COLO668 (cell line): ENCODE results near the gene TAAR1.
"Not testable (repeated sequence)": the region's sequence is repeated elsewhere in the genome, so short reads cannot be mapped to it uniquely, and the experiment has no call there.

Experiments used
- DNase-seq: peaks from one replicate; lab custom pipeline; 2025; ENCODE audit not compliant: unreplicated experiment; lab: John Stamatoyannopoulos, UW

TAAR1 gene, protein sequence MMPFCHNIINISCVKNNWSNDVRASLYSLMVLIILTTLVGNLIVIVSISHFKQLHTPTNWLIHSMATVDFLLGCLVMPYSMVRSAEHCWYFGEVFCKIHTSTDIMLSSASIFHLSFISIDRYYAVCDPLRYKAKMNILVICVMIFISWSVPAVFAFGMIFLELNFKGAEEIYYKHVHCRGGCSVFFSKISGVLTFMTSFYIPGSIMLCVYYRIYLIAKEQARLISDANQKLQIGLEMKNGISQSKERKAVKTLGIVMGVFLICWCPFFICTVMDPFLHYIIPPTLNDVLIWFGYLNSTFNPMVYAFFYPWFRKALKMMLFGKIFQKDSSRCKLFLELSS

DNA sequence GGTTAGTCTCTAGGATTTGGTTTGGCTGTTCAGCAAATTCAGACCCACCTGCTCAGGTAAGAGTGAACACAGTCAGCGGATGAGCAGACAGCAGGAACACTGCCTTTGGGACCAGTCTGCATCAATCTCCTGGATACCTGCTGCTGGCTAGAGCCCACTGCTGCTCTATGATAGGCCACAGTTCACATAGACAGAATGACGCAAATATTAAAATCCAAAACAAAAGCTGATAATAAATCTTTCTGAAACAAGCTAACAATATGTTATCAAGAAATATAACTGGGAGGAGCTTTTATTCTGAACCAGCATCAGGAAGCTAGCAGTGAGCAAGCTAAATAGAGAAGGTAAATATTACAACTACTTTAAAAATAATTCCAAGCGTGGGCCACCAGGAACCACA is at the start of gene TAAR1:
Gene TAAR1 (minus strand): TSS at position 101 of the 400 bp plus-strand sequence. CDS start 13,179 bp downstream, outside the sequence.
- no peak for DNase-seq

GRCh38 chr6:132708771-132709170 is 49.8 kb upstream of the TAAR1 start:
- DNase-seq: no peak

DNA sequence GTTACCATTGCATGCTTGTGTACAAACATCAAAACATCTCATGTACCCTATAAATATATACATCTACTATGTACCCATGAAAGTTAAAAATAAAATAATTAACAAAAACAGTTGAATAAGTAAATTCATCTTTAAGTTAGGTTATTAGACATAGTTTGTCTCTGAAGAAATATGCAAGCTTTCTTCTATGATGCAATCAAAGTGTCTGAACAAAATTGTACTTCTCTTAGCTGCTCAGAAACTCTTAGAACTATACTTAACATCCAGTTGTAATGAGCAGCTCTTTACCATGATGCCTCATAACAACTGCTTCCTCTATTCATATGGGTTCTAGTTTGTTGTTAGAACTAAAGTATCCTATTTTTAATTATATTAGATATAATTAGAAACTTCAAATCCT is 49.0 kb upstream of the TAAR1 start:
- no peak for DNase-seq

DNA sequence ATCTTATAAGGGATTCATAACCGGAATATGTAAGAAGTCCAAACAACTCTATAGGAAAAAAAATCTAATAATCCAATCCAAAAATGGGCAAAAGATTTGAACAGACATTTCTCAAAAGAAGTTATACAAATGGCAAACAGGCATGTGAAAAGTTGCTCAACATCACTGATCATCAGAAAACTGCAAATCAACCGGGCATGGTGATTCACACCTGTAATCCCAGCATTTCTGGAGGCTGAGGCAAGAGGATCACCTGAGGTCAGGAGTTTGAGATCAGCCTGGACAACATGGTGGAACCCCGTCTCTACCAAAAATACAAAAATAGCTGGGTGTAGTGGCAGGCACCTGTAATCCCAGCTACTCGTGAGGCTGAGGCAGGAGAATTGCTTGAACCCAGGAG is 47.8 kb upstream of the TAAR1 start:
- DNase-seq: not testable (repeated sequence)

GRCh38 chr6:132703936-132704335 is 45.0 kb upstream of the TAAR1 start:
- DNase-seq: no peak

DNA sequence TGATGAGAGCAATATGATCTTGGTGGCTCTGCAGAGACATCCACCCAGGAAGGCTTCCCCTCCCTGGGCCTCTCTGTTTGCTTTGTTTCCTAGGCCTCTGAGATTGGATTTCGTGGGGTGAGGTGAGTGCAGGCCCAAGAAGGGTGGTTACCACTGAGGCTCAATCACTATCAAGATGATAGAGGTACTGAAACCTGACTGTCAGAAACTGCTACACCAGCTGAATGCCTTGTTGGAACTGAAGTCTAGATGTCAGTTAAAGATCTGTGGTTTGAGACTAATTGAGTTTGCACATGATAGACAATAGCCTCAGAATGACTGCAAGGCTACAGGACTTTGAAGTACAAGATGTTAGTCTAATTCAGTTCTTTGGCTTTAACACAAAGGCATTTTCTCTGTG is 39.6 kb upstream of the TAAR1 start:
- no peak for DNase-seq

DNA sequence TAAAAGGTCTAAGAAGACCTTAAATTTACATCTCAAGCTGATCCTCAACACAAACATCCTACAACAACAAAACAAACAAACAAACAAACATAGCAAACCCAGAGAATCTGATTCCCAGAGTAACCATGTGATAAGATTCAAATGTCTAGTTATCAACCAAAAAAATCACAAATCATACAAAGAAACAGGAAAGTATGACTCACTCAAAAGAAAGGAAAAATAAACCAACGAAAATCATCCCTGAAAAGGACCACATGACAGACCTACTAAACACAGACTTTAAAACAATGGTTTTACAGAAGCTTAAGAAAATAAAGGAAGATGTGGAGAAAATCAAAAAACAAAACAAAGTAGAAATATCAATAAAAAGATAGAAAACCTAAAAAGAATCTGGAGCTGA is 36.8 kb upstream of the TAAR1 start:
- no peak for DNase-seq

- DNase-seq: no peak
Observed at GRCh38 chr6:132693478-132693877, 34.5 kb upstream of the TAAR1 start.

DNA sequence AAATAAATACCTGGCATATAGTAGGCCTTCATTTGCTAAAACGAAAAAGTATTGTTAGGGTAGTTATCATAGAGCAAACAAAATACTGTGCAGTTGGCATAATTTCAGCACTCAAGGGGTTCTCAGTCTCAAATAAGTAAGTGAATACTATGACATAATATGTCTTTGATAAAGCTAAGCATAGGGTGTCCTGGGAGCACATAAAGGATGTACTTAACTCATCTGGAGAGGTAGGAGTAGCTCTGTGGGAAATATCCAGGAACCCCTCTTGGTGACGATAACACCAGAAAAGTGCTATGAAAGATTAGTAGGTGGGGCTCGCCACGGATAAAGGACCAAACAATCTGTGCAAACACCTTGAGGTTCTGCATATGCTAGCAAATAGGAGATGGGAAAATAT is 31.7 kb upstream of the TAAR1 start:
- DNase-seq: no peak

GRCh38 chr6:132687306-132687705 is 28.3 kb upstream of the TAAR1 start:
- DNase-seq: no peak

DNA sequence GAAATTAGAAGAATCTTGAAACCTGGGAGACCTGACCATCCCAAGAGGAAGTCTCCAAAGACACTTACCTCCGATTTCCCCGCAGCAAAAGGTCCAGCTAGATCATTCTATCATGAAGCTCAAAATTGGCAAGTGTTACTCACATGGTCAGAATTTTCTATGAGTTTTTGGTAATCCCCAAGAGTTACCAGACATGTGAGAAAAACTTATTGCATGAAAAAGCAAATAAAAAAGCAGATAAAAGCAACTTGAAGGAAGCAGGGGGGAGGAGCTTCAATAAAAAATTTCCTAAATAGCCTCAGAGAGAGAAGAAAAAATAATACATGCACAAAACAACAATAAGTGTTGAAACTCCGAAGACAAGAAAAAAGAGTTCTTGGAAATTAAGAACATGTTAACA is 27.5 kb upstream of the TAAR1 start:
- no peak for DNase-seq

DNA sequence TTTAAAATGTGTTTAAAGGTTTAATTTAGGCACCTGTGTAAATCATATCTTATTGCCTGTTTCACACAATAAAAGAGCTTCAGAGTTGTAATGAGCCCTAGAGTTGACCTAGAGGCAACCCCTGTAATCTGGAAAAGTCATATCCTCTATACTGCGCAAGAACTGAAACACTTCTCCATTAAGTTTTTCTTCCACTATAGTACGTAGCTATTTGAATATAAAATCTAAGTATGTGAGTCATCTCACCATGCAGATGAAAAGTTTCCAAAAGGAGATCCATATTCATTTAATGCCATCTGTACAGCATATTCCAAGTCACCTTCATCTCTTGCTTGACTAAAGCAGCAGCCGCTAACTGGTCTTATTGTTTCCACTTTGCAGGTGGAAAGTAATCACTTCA is 26.0 kb upstream of the TAAR1 start:
- no peak for DNase-seq

GRCh38 chr6:132684272-132684671 is 25.3 kb upstream of the TAAR1 start:
- DNase-seq: no peak

DNA sequence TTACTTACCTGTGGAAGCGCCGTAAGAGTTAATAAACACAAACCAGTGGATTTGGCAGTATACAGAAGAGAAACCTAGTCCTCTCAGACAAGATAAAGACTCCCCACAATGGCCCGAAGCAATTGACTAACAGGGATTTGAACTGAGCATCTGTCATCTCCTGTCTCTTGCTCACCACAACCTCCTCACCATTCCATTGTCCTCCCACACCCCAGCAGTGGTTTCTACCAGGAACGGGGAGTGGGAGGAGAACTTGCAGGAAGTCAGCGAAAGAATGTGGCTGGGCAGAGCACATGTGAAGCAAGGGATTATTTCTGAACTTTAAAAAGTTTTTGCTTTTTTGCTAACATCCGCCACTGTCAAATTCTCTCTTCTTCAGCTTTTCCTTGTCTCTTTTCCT is 24.6 kb upstream of the TAAR1 start:
- no peak for DNase-seq

GRCh38 chr6:132679094-132679493 is 20.1 kb upstream of the TAAR1 start:
- DNase-seq: not testable (repeated sequence)

GRCh38 chr6:132675749-132676148 is 16.8 kb upstream of the TAAR1 start:
- DNase-seq: no peak

DNA sequence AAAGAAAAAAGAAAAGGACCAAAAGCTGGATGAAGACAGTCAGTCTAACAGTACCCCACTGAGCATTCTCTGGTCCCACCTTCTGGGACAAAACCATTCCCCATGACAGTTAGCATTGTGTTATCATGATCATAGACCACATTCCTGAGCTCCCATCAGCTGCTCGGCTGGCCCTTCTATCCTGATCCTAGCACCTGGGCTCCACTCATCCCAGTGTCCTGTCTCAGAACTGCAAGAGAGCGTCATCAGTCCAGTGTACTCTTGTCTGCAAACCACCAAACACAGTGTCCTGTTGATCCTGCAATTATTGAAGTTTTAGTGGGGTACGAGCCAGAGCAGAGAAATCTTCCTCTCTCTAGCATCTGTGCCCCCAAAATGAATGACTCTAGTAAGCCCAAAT is 16.0 kb upstream of the TAAR1 start:
- no peak for DNase-seq

- peak; percentile 61 for DNase-seq
Observed at GRCh38 chr6:132673376-132674094, 14.6 kb upstream of the TAAR1 start.

DNA sequence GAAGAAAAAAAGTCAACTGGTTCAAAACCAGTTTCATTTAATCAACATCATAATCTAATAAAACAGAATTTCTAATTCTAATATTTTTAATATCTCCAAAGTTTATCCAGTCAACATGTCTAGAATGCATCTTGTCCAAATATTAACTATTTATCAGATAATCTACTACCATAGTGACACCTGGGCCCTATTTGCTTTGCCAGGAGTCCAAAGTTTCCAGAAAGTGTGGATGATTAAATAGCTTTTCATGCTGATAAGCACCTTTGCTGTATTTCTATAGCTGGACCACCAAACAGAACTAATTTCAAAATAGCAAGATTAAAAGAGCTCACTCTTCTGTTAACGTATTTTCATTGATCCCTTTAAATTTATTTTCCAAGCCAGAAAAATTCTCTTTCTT is 12.3 kb upstream of the TAAR1 start:
- DNase-seq: no peak

GRCh38 chr6:132669690-132670291 is 10.8 kb upstream of the TAAR1 start:
- no peak for DNase-seq

GRCh38 chr6:132666118-132666517 is 7.1 kb upstream of the TAAR1 start:
- no peak for DNase-seq
